Stomach (tissue), 4 donors: Measurements from ENCODE around the gene TAS2R14.

ENCODE experiments used
- EP300 ChIP-seq: sonication (generic); formaldehyde crosslinking; IDR thresholded peaks from one replicate; pipeline ENCODE4 v1.6.1; 2017; ENCODE audit warnings: antibody characterized with exemption
- POLR2A ChIP-seq, 4 donors: fragments of 450-650 bp; IDR thresholded peaks; one replicate each; pipeline ENCODE4 v1.6.1; 2016; ENCODE audit warnings: antibody characterized with exemption in 4 of 4, control low read depth in 2 of 4, mild to moderate bottlenecking in 1 of 4, moderate library complexity in 1 of 4
- TF ChIP-seq, protein P1 (sequence below), 7 experiments: fragments of 450-650 bp in 4 of 7; fragments of 200-600 bp in 3 of 7; sonication (generic) in 3 of 7; IDR thresholded peaks; one replicate each; pipeline ENCODE4 v1.5.1; 2016 to 2019; ENCODE audit warnings: antibody characterized with exemption in 7 of 7, control low read depth in 2 of 7, mild to moderate bottlenecking in 1 of 7

DNA sequence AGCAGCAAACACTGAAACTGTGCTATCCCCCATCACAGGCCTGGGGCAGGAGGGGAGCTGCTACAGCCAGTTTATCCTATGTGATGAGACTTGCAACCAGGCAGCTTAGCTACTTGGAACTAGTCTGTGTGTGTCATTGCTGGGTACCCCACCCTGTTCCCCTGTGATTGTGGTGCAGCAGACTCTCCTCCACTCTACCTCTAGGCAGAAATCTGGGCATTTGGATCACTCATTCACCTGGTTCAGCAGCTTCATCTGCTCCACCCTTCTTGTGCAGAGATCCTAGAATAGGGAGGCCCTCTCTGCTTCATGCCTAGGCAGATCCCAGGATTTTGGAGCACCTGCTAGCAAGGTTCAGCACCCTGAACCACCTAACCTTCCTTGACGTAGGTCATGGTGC, 38.5 kb downstream of the TAS2R14 start:
- TF ChIP-seq, protein P1, sequence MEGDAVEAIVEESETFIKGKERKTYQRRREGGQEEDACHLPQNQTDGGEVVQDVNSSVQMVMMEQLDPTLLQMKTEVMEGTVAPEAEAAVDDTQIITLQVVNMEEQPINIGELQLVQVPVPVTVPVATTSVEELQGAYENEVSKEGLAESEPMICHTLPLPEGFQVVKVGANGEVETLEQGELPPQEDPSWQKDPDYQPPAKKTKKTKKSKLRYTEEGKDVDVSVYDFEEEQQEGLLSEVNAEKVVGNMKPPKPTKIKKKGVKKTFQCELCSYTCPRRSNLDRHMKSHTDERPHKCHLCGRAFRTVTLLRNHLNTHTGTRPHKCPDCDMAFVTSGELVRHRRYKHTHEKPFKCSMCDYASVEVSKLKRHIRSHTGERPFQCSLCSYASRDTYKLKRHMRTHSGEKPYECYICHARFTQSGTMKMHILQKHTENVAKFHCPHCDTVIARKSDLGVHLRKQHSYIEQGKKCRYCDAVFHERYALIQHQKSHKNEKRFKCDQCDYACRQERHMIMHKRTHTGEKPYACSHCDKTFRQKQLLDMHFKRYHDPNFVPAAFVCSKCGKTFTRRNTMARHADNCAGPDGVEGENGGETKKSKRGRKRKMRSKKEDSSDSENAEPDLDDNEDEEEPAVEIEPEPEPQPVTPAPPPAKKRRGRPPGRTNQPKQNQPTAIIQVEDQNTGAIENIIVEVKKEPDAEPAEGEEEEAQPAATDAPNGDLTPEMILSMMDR (IDR thresholded peaks at IDR 0.05), result no peak
- TF ChIP-seq POLR2A (IDR thresholded peaks at IDR 0.05) (no peak), EP300 (no peak)
